Progenitor cell of endocrine pancreas (in vitro differentiated cells): ENCODE data around the gene CD86. TPM values are rescaled to one million over a fixed set of nuclear protein-coding genes. Genes with fewer than 3 reads are reported as not detected.

ENCODE experiments used
- DNase-seq: peaks from one replicate; pipeline ENCODE4 v3.0.0; 2021; ENCODE audit warnings: low spot score; ENCODE audit not compliant: unreplicated experiment
- H3K27ac Mint-ChIP-seq: 2 replicates; pipeline ENCODE4 v1.8.0; 2021; ENCODE audit warnings: mild to moderate bottlenecking, moderate library complexity, mixed read lengths
- H3K27me3 Mint-ChIP-seq: 2 replicates; pipeline ENCODE4 v1.8.0; 2021; ENCODE audit warnings: mixed read lengths
- H3K36me3 Mint-ChIP-seq: 2 replicates; pipeline ENCODE4 v1.8.0; 2022; ENCODE audit warnings: mixed read lengths; ENCODE audit not compliant: insufficient read depth
- H3K4me1 Mint-ChIP-seq: 2 replicates; pipeline ENCODE4 v1.8.0; 2021; ENCODE audit warnings: low read depth, mixed read lengths
- H3K4me3 Mint-ChIP-seq: 2 replicates; pipeline ENCODE4 v1.8.0; 2021; ENCODE audit warnings: low read depth, mild to moderate bottlenecking, moderate library complexity, mixed read lengths
- H3K9me3 Mint-ChIP-seq: 2 replicates; pipeline ENCODE4 v1.8.0; 2021; ENCODE audit warnings: low read depth, mixed read lengths
- total RNA-seq: library from RNA; stranded (reverse); gene quantifications from 2 replicates; pipeline ENCODE4 v1.2.1, GENCODE V29; 2021
- TF ChIP-seq, protein P1 (sequence below): fragments of 200-600 bp; sonication (generic); IDR thresholded peaks from one replicate; pipeline ENCODE4 v1.5.0; 2021; ENCODE audit warnings: antibody characterized with exemption, mild to moderate bottlenecking; ENCODE audit not compliant: unreplicated experiment

The CD86 gene
- total RNA-seq, 1 donor from 2014 or later: not detected

- Mint-ChIP-seq H3K27me3 (peaks cover 25% of the 10 kb centered on the region), H3K27ac (no peak overlapping the region), H3K9me3 (no peaks in the 10 kb centered on the region), H3K36me3 (no peaks in the 10 kb centered on the region), H3K4me1 (peaks cover 7% of the 10 kb centered on the region), H3K4me3 (no peak overlapping the region)
- no peak for DNase-seq
- TF ChIP-seq, protein P1, sequence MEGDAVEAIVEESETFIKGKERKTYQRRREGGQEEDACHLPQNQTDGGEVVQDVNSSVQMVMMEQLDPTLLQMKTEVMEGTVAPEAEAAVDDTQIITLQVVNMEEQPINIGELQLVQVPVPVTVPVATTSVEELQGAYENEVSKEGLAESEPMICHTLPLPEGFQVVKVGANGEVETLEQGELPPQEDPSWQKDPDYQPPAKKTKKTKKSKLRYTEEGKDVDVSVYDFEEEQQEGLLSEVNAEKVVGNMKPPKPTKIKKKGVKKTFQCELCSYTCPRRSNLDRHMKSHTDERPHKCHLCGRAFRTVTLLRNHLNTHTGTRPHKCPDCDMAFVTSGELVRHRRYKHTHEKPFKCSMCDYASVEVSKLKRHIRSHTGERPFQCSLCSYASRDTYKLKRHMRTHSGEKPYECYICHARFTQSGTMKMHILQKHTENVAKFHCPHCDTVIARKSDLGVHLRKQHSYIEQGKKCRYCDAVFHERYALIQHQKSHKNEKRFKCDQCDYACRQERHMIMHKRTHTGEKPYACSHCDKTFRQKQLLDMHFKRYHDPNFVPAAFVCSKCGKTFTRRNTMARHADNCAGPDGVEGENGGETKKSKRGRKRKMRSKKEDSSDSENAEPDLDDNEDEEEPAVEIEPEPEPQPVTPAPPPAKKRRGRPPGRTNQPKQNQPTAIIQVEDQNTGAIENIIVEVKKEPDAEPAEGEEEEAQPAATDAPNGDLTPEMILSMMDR: no peak
Observed at GRCh38 chr3:122076491-122077292, 21.5 kb downstream of the CD86 start.

- H3K36me3 Mint-ChIP-seq: no peaks in the 10 kb centered on the region
- H3K27ac Mint-ChIP-seq: no peak overlapping the region
- H3K27me3 Mint-ChIP-seq: peaks cover 30% of the 10 kb centered on the region
- no peak for DNase-seq
- no peaks in the 10 kb centered on the region for H3K9me3 Mint-ChIP-seq
- no peak overlapping the region for H3K4me3 Mint-ChIP-seq
- TF ChIP-seq, protein P1: no peak
- peaks cover 7% of the 10 kb centered on the region for H3K4me1 Mint-ChIP-seq
Observed at GRCh38 chr3:122077293-122078234, 22.4 kb downstream of the CD86 start.

DNA sequence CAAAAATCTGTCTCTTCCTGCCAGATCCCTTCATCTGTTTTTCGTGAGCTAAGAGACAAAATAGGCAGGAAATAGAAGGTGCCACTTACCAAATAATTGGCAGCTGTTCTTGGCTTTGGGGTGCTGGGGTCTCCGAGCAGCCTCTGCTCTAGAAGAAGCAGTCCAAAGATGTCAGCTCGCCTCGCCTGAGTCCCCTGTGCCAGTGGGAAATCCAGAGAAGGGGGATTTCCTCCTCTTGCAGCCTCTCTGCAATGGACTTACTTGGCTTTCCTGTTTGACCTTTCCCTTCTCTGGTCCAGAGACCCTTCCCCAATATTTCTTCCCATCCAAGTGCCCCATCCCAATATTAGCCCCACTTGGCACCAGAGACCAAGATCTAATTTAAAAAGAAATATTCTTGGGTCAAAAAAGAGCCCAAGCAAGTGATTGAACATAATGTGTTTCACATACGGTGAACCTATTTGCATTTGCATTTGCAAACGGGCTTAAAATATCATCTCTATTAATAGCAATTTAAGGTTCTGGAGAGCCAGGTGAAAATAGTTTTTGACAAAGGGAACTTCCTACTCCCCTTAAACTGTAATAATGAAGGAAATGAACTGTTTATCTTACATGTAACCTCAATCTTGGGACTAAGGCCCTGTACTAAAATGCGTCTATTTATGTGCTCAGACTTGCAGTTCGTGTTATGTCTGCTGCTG lies 23.2 kb downstream of the CD86 start:
- no peak overlapping the region for H3K27ac Mint-ChIP-seq
- no peak for DNase-seq
- H3K36me3 Mint-ChIP-seq: no peaks in the 10 kb centered on the region
- H3K4me1 Mint-ChIP-seq: peaks cover 7% of the 10 kb centered on the region
- H3K27me3 Mint-ChIP-seq: peaks cover 35% of the 10 kb centered on the region
- no peaks in the 10 kb centered on the region for H3K9me3 Mint-ChIP-seq
- no peak overlapping the region for H3K4me3 Mint-ChIP-seq
- TF ChIP-seq, protein P1: no peak

GRCh38 chr3:122079524-122080206 lies 24.5 kb downstream of the CD86 start:
- H3K27ac Mint-ChIP-seq: no peak overlapping the region
- TF ChIP-seq, protein P1: no peak
- no peaks in the 10 kb centered on the region for H3K36me3 Mint-ChIP-seq
- H3K9me3 Mint-ChIP-seq: no peaks in the 10 kb centered on the region
- H3K4me3 Mint-ChIP-seq: no peak overlapping the region
- DNase-seq: no peak
- peaks cover 35% of the 10 kb centered on the region for H3K27me3 Mint-ChIP-seq
- peaks cover 7% of the 10 kb centered on the region for H3K4me1 Mint-ChIP-seq
